ENCODE data around the gene BLTP2. TPM values are rescaled to one million over a fixed set of nuclear protein-coding genes. Genes with fewer than 3 reads are reported as not detected.

BLTP2 gene
- total RNA-seq, 2 donors from 2014 or later: 42.2 to 94.2 TPM

DNA sequence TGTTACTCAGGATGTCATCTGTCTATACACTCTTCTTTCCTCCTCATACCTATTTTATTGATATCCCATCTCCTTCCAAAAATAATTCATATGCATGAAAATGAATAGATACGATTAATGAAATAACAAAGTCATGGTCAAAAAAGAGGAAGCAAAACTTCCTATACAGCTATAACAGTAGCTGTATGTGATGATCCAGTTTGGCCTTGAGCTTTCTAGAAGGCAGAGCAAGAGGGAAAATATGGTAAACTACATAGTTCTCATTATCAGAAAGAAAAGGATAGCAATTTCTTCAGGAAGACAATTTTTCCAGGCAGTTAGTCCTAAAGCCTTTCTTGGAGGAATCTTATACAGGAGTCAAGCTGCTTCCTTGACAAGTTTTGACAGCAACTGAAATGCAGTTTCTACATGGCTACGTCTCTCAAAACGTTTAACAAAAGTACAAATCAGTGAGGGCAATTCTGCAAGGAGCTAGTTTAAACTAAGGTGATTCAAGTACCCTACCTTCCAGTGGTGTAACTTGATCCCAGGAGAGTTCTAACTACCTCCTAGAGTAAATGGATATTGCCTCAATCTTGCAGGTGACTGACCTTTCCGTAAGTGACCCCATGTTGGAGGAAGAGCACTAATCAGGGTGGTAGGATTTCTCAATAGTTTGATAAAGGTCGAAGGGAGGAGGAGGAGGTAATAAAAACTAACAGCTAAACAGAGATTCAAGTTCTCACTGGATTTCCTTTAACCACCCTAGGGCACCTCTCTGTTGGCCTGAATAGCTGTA is 47.2 kb downstream of the BLTP2 start:
- intact Hi-C loops (cut with DNase I): no loop called here
- WGBS: 39% methylated on average over 5 of the region's 5 CpGs
- no peaks in the 10 kb centered on the region for H3K27me3 ChIP-seq (replicated peaks; ENCODE audit: insufficient read depth)
- H3K9me3 ChIP-seq: no peaks in the 10 kb centered on the region
- H3K4me3 ChIP-seq: no peak overlapping the region
- H3K36me3 ChIP-seq: no peaks in the 10 kb centered on the region
- no peak for DNase-seq (ENCODE audit: low spot score)
- no peaks in the 10 kb centered on the region for H3K4me1 ChIP-seq (replicated peaks)
- H3K27ac ChIP-seq: no peak overlapping the region
- TF ChIP-seq POLR2AphosphoS5 (IDR thresholded peaks at IDR 0.05) (no peak), POLR2A (IDR thresholded peaks at IDR 0.05) (no peak)
- TF ChIP-seq, protein P1, sequence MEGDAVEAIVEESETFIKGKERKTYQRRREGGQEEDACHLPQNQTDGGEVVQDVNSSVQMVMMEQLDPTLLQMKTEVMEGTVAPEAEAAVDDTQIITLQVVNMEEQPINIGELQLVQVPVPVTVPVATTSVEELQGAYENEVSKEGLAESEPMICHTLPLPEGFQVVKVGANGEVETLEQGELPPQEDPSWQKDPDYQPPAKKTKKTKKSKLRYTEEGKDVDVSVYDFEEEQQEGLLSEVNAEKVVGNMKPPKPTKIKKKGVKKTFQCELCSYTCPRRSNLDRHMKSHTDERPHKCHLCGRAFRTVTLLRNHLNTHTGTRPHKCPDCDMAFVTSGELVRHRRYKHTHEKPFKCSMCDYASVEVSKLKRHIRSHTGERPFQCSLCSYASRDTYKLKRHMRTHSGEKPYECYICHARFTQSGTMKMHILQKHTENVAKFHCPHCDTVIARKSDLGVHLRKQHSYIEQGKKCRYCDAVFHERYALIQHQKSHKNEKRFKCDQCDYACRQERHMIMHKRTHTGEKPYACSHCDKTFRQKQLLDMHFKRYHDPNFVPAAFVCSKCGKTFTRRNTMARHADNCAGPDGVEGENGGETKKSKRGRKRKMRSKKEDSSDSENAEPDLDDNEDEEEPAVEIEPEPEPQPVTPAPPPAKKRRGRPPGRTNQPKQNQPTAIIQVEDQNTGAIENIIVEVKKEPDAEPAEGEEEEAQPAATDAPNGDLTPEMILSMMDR (IDR thresholded peaks at IDR 0.05): no peak

Other genes with a start within 250 kb of the BLTP2 start
- gene SLC46A1, start 238.9 kb downstream of the BLTP2 start, total RNA-seq: 10 to 100 TPM; 14.9 to 20.1 TPM
- under 1 TPM; 0.09 to 0.68 TPM for gene SLC13A2, start 171.5 kb downstream of the BLTP2 start, total RNA-seq
- gene FOXN1, start 138.8 kb downstream of the BLTP2 start, total RNA-seq: 1 to 10 TPM in 1 of 2 donors, under 1 TPM in 1; 0.64 to 1.2 TPM
- 100 to 1,000 TPM in 1 of 2 donors, 10 to 100 TPM in 1; 51.1 to 154 TPM for gene UNC119, start 92.5 kb downstream of the BLTP2 start, total RNA-seq
- 100 to 1,000 TPM in 1 of 2 donors, 10 to 100 TPM in 1; 68.7 to 131 TPM for gene PIGS, start 73.6 kb downstream of the BLTP2 start, total RNA-seq
- 10 to 100 TPM; 49.5 to 55.0 TPM for gene ALDOC, start 68.3 kb downstream of the BLTP2 start, total RNA-seq
- gene SPAG5, start 46.1 kb downstream of the BLTP2 start, total RNA-seq: 10 to 100 TPM in 1 of 2 donors, 1 to 10 TPM in 1; 4.6 to 17.3 TPM
- 10 to 100 TPM in 1 of 2 donors, 1 to 10 TPM in 1; 5.0 to 32.1 TPM for gene RSKR, start 31.0 kb downstream of the BLTP2 start, total RNA-seq
- gene SDF2, start 16.7 kb upstream of the BLTP2 start, total RNA-seq: 10 to 100 TPM; 53.3 to 80.1 TPM
- gene SUPT6H, start 17.0 kb upstream of the BLTP2 start, total RNA-seq: 100 to 1,000 TPM in 1 of 2 donors, 10 to 100 TPM in 1; 52.7 to 138 TPM
- gene PROCA1, start 66.7 kb upstream of the BLTP2 start, total RNA-seq: 1 to 10 TPM; 1.9 to 9.4 TPM
- 100 to 1,000 TPM; 165 to 181 TPM for gene RAB34, start 72.7 kb upstream of the BLTP2 start, total RNA-seq
- gene RPL23A, start 74.8 kb upstream of the BLTP2 start, total RNA-seq: 100 to 1,000 TPM; 417 to 657 TPM
- gene TLCD1, start 81.1 kb upstream of the BLTP2 start, total RNA-seq: 10 to 100 TPM in 1 of 2 donors, 1 to 10 TPM in 1; 5.3 to 19.6 TPM
- gene NEK8, start 83.6 kb upstream of the BLTP2 start, total RNA-seq: 10 to 100 TPM in 1 of 2 donors, 1 to 10 TPM in 1; 5.1 to 13.2 TPM
- gene TRAF4, start 98.9 kb upstream of the BLTP2 start, total RNA-seq: 10 to 100 TPM; 43.1 to 59.8 TPM
- 10 to 100 TPM; 14.9 to 48.9 TPM for gene FAM222B, start 197.6 kb upstream of the BLTP2 start, total RNA-seq
- gene ERAL1, start 209.9 kb upstream of the BLTP2 start, total RNA-seq: 10 to 100 TPM; 49.9 to 70.8 TPM